ENCODE results near the gene CCDC18.

DNA sequence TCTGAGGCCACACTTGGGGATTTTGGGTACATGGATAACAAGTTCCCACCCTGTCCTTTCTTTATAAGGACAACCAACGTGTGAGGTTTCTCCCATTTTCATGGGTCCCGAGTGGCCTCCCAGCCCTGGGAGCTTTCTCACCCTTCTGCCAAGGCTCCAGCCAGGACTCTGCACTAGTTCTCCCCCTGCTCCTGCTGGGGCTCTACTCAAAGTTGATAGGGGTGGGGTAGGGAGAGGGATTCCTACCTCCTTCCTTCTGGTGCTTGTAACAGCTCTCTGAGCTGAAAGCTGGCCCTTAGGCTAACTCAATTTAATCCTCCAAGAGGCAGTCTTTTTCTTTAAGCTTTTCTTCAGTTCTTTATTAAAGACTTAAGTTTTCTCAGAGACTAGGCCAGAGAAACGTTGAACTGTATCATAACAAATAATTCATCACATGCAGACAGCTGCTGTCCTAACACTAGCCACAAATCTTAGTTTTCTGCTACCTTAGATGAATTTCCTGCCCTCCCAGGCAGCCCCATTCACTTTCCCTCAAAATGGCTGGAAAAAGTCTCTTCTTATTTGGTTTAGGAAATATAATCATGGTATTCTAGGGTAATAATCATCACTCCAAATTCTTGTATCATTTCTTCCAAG, 142.8 kb downstream of the CCDC18 start:
- TF ChIP-seq, protein P1, sequence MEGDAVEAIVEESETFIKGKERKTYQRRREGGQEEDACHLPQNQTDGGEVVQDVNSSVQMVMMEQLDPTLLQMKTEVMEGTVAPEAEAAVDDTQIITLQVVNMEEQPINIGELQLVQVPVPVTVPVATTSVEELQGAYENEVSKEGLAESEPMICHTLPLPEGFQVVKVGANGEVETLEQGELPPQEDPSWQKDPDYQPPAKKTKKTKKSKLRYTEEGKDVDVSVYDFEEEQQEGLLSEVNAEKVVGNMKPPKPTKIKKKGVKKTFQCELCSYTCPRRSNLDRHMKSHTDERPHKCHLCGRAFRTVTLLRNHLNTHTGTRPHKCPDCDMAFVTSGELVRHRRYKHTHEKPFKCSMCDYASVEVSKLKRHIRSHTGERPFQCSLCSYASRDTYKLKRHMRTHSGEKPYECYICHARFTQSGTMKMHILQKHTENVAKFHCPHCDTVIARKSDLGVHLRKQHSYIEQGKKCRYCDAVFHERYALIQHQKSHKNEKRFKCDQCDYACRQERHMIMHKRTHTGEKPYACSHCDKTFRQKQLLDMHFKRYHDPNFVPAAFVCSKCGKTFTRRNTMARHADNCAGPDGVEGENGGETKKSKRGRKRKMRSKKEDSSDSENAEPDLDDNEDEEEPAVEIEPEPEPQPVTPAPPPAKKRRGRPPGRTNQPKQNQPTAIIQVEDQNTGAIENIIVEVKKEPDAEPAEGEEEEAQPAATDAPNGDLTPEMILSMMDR (conservative IDR thresholded peaks at IDR 0.05; ENCODE audit: low read length), result no peak
- no peak for TF ChIP-seq EZH2phosphoT487 (IDR thresholded peaks at IDR 0.05; ENCODE audit: borderline replicate concordance)
